Right lobe of liver (tissue), 6 donors: ENCODE data around the gene SYNPO. TPM values are rescaled to one million over a fixed set of nuclear protein-coding genes. Genes with fewer than 3 reads are reported as not detected.

ENCODE experiments used
- ATAC-seq, 4 donors: fragments of 200-7000 bp; cut with Tn5 transposase; one replicate each; pipeline ENCODE4 v1.9.1; 2020; ENCODE audit warnings: mild to moderate bottlenecking in 4 of 4, moderate library complexity in 4 of 4
- DNase-seq, 3 donors: peaks; one replicate each; pipeline ENCODE4 v3.0.0-alpha.2; 2020
- H3K27ac ChIP-seq, 3 donors: fragments of 200-600 bp; one replicate each; pipeline ENCODE4 v1.8.0; 2022
- H3K27me3 ChIP-seq, 2 donors: fragments of 200-600 bp; one replicate each; pipeline ENCODE4 v1.8.0; 2022
- H3K36me3 ChIP-seq, 4 donors: fragments of 200-600 bp; sonication (generic) in 1 of 4; one replicate each; pipeline versions ENCODE4 v1.5.1 to v1.8.0; 2017 to 2022; ENCODE audit warnings: control low read depth in 1 of 4
- H3K4me1 ChIP-seq, 4 donors: fragments of 200-600 bp; sonication (generic) in 1 of 4; one replicate each; pipeline versions ENCODE4 v1.5.1 to v1.8.0; 2017 to 2022; ENCODE audit warnings: control low read depth in 1 of 4
- H3K4me3 ChIP-seq, 3 donors: fragments of 200-600 bp; one replicate each; pipeline ENCODE4 v1.8.0; 2022
- H3K9me3 ChIP-seq, 4 donors: fragments of 200-600 bp; sonication (generic) in 1 of 4; one replicate each; pipeline versions ENCODE4 v1.5.1 to v1.8.0; 2017 to 2022; ENCODE audit warnings: control low read depth in 1 of 4
- CTCF ChIP-seq, 4 donors: fragments of 200-600 bp in 3 of 4; fragments of 450-650 bp in 1 of 4; IDR thresholded peaks; one replicate each; pipeline versions ENCODE4 v1.5.1 to v1.8.0; 2016 to 2022; ENCODE audit warnings: antibody characterized with exemption in 4 of 4, mild to moderate bottlenecking in 2 of 4
- POLR2A ChIP-seq: fragments of 450-650 bp; IDR thresholded peaks from one replicate; pipeline ENCODE4 v1.6.1; 2017; ENCODE audit warnings: antibody characterized with exemption, mild to moderate bottlenecking
- WGBS: methylation state at CpG from one replicate; pipeline ENCODE4 v1.1.6; 2018; ENCODE audit warnings: low coverage, low lambda C conversion rate; ENCODE audit not compliant: insufficient coverage; ENCODE audit errors: missing lambda C conversion rate; 5-methylcytosine and 5-hydroxymethylcytosine counted together
- intact Hi-C, 2 donors: fragments of 100-400 bp; cut with DNase I; formaldehyde crosslinking; loops; one replicate each; pipeline versions ENCODE4 v1.11.2 to v1.14.1; 2022
- total RNA-seq, 6 experiments: library from RNA; depleted of rRNA in 2 of 6; stranded (reverse); fragments of >200 nt in 2 of 6; fragmentation: NEBNext Ultra II Directional in 3 of 6; extraction: Animal tissue kit (Norgen Biotek cat#: 25700) in 3 of 6; gene quantifications; one replicate each; pipeline versions ENCODE4 v1.1.0 to v1.2.4, GENCODE V29; 2016 to 2023
- donor health status: DM: no; HTN: yes; CAD: no.
- donor health status: DM: no; HTN: no; CAD: no.
- donor health status: DM: no; HTN: no; CAD: no.
- donor health status: DM: no; HTN: yes; CAD: no.
- donor health status: DM: no; HTN: yes; CAD: no.

Gene SYNPO
- total RNA-seq, 6 experiments from 2014 or later, result 23.4 to 51.8 (median 35.6) TPM

- H3K4me3 ChIP-seq, result no peak overlapping the region
Measured at GRCh38 chr5:150623152-150623877, 17.1 kb upstream of the SYNPO start.

GRCh38 chr5:150623878-150624216, 16.6 kb upstream of the SYNPO start:
- no peak overlapping the region for H3K4me3 ChIP-seq
- WGBS, result 60% methylated on average over 2 of the region's 5 CpGs
- no peak overlapping the region for H3K27ac ChIP-seq
- no peaks in the 10 kb centered on the region for H3K9me3 ChIP-seq
- DNase-seq (no peak), ATAC-seq (no peak)
- peaks cover 0 to 24% (median 7%) of the 10 kb centered on the region in 4 donors for H3K4me1 ChIP-seq
- intact Hi-C loops, result no loop called here
- no peaks in the 10 kb centered on the region for H3K36me3 ChIP-seq
- no peaks in the 10 kb centered on the region for H3K27me3 ChIP-seq
- TF ChIP-seq CTCF (IDR thresholded peaks at IDR 0.05) (no peak), POLR2A (no peak)

More at GRCh38 chr5:150623152-150623877, 17.1 kb upstream of the SYNPO start:
- WGBS, result 42% methylated on average over 6 of the region's 7 CpGs
- ATAC-seq, result no peak
- H3K27me3 ChIP-seq, result no peaks in the 10 kb centered on the region
- DNase-seq, result no peak
- no peak for TF ChIP-seq POLR2A
- TF ChIP-seq CTCF (IDR thresholded peaks at IDR 0.05), result no peak
- intact Hi-C loops, result no loop called here
- no peak overlapping the region for H3K27ac ChIP-seq
- no peaks in the 10 kb centered on the region for H3K36me3 ChIP-seq
- peaks cover 0 to 19% (median 8%) of the 10 kb centered on the region in 4 donors for H3K4me1 ChIP-seq
- no peaks in the 10 kb centered on the region for H3K9me3 ChIP-seq

- no peak for DNase-seq
- peak; percentile 40 to 58 (median 49) for ATAC-seq
Measured at GRCh38 chr5:150624334-150625163, 15.9 kb upstream of the SYNPO start.

GRCh38 chr5:150625164-150625535, 15.3 kb upstream of the SYNPO start:
- Histone ChIP-seq H3K27ac (peak overlapping the region; percentile 70 to 86 (median 73)), H3K36me3 (no peaks in the 10 kb centered on the region), H3K27me3 (no peaks in the 10 kb centered on the region), H3K4me3 (peak overlapping the region; percentile 65 to 91 (median 73)), H3K4me1 (peaks cover 0 to 32% (median 12%) of the 10 kb centered on the region in 4 donors), H3K9me3 (no peaks in the 10 kb centered on the region)
- no CpG with 5 or more reads among the region's 19 CpGs for WGBS
- DNase-seq (peak in 1 of 3 donors; percentile 76), ATAC-seq (peak; percentile 66 to 77 (median 74))
- intact Hi-C loops, result no loop called here
- TF ChIP-seq POLR2A (no peak), CTCF (IDR thresholded peaks at IDR 0.05) (no peak)

More at GRCh38 chr5:150624334-150625163, 15.9 kb upstream of the SYNPO start:
- H3K27ac ChIP-seq, result peak overlapping the region; percentile 70 to 86 (median 73)
- 4% methylated on average over 15 of the region's 74 CpGs for WGBS
- H3K36me3 ChIP-seq, result no peaks in the 10 kb centered on the region
- no peaks in the 10 kb centered on the region for H3K27me3 ChIP-seq
- peaks cover 0 to 28% (median 10%) of the 10 kb centered on the region in 4 donors for H3K4me1 ChIP-seq
- peak overlapping the region; percentile 65 to 91 (median 73) for H3K4me3 ChIP-seq
- intact Hi-C loops, result no loop called here
- TF ChIP-seq POLR2A (no peak), CTCF (IDR thresholded peaks at IDR 0.05) (no peak)
- no peaks in the 10 kb centered on the region for H3K9me3 ChIP-seq
